Measurements from ENCODE around the gene IPO8.

Gene IPO8

DNA sequence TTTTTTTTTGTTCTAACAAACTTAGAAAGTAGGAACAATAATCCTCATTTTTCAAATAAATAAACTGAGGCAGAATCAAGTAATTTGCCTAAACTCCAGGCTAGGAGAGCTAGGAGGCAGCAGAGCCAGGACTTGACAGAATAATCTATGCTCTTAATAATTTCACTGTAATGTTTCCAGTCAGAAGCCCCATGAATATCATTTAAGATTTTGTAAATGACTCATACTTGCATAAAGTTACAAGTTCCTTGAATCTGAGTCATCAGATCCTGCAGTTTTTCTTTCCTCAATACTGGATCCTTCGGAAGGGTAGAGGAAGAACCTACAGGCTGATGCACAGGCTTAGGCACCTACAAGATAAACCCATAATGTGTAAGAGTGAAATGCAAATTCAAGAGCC lies 30.1 kb upstream of the IPO8 start:
- Histone ChIP-seq H3K4me3 (no peak overlapping the region), H3K9ac (ENCODE audit: insufficient read length) (no peak overlapping the region), H3K27ac (peak overlapping the region; percentile 4), H3K9me3 (ENCODE audit: low read depth, low read length) (no peaks in the 10 kb centered on the region), H3K36me3 (ENCODE audit: insufficient read depth, low read length) (peaks cover 33% of the 10 kb centered on the region)
- TF ChIP-seq FOXP2 (optimal IDR thresholded peaks at IDR 0.05; ENCODE audit: control extremely low read depth, extremely low read length, insufficient read depth): no peak
- no peak for TF ChIP-seq POLR2AphosphoS5 (IDR thresholded peaks at IDR 0.05; ENCODE audit: borderline replicate concordance, low read depth, low read length)
- TF ChIP-seq EZH2 (IDR thresholded peaks at IDR 0.05): no peak
- peak; percentile 32 for DNase-seq (ENCODE audit: low read depth, low spot score)

DNA sequence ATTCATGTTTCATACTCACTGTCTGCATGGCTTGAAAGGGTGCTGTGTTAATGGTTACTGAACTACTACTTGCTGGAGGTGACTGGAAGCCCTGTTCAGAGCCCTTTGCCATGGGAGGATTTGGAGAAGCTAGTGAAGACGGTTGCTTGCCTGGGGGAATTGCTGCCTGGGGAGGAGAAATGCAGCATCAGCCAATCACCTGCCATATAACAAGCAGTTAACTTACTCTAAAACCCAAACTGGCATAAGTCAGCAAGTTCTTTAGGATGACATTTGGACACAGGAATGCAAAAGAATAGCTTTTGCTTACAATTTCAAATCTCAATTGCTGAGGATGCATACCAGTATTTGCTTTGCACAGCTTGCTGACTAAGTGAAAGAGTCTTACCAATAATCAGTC lies 23.4 kb upstream of the IPO8 start:
- TF ChIP-seq FOXP2 (optimal IDR thresholded peaks at IDR 0.05; ENCODE audit: control extremely low read depth, extremely low read length, insufficient read depth) (no peak), POLR2AphosphoS5 (IDR thresholded peaks at IDR 0.05; ENCODE audit: borderline replicate concordance, low read depth, low read length) (peak; percentile 92)
- Histone ChIP-seq H3K9me3 (ENCODE audit: low read depth, low read length) (no peaks in the 10 kb centered on the region), H3K9ac (ENCODE audit: insufficient read length) (peak overlapping the region; percentile 95), H3K36me3 (ENCODE audit: insufficient read depth, low read length) (peaks cover 48% of the 10 kb centered on the region), H3K4me3 (peak overlapping the region; percentile 78), H3K27ac (peak overlapping the region; percentile 100)
- DNase-seq (ENCODE audit: low read depth, low spot score): peak; percentile 98

DNA sequence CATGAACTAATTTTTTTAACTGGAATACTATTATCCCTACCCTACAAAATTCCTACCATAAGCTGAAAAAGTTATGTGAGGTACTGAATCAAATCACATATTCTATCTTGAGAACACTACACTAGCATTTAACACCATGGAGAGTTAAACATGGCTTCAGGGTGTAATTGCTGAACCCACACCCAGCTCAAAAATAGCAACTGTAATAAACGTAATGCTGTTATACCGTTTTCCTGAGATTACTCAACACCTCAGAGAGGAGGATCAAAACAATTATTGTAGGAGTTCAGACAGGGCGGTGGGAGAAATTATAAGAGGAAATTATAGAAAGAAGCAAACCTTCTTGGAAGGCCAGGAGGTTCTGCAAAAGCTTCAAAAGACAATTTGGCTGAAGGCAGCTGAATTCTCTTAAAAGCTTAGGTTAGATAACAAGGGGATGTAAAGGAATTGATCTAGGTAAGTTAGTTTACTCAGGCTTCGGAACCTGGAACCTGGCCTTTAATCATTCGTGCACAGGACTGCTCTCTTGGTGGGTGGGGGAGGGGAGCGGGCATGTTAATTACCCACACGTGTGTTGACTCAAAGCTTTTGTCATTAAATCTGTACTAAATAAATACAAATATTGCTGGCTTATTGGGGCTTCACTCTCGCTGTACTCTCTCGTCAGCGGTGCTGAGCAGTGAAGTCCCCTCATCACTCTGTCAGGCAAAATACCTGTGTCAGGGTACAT lies 12.1 kb upstream of the IPO8 start:
- TF ChIP-seq EZH2 (IDR thresholded peaks at IDR 0.05) (no peak), POLR2AphosphoS5 (IDR thresholded peaks at IDR 0.05; ENCODE audit: borderline replicate concordance, low read depth, low read length) (0 out of 2 replicates have a peak, but pooled peaks have one; percentile 25), FOXP2 (optimal IDR thresholded peaks at IDR 0.05; ENCODE audit: control extremely low read depth, extremely low read length, insufficient read depth) (no peak)
- H3K9ac ChIP-seq (ENCODE audit: insufficient read length): no peak overlapping the region
- H3K27ac ChIP-seq: peak overlapping the region; percentile 73
- H3K9me3 ChIP-seq (ENCODE audit: low read depth, low read length): no peaks in the 10 kb centered on the region
- peak overlapping the region; percentile 36; the same call in 1 of the 2 replicates for H3K4me3 ChIP-seq
- no peak for DNase-seq (ENCODE audit: low read depth, low spot score)
- peaks cover 40% of the 10 kb centered on the region for H3K36me3 ChIP-seq (ENCODE audit: insufficient read depth, low read length)

DNA sequence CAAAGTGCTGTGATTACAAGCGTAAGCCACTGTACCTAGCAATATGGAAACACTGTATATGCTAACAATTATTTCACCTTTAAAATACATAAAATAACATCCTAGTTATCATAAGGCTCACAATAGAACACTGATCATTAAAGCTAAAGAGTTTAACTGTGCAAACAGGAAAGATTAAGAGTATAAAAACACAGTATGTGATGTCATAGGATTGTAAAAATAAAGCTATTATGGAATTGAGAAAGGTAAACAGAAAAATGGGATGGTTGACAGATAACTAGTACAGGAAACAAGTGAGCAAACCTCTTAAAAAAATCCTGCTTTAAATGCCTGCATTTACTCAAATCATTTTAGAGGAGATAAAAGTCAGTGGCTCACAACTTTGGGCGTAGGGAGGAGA lies 10.8 kb upstream of the IPO8 start:
- TF ChIP-seq POLR2AphosphoS5 (IDR thresholded peaks at IDR 0.05; ENCODE audit: borderline replicate concordance, low read depth, low read length) (no peak), EZH2 (IDR thresholded peaks at IDR 0.05) (no peak), FOXP2 (optimal IDR thresholded peaks at IDR 0.05; ENCODE audit: control extremely low read depth, extremely low read length, insufficient read depth) (no peak)
- no peak overlapping the region for H3K9ac ChIP-seq (ENCODE audit: insufficient read length)
- no peak overlapping the region for H3K4me3 ChIP-seq
- H3K27ac ChIP-seq: peak overlapping the region; percentile 73; the same call in 1 of the 2 replicates
- DNase-seq (ENCODE audit: low read depth, low spot score): no peak
- peaks cover 28% of the 10 kb centered on the region for H3K36me3 ChIP-seq (ENCODE audit: insufficient read depth, low read length)
- H3K9me3 ChIP-seq (ENCODE audit: low read depth, low read length): no peaks in the 10 kb centered on the region

DNA sequence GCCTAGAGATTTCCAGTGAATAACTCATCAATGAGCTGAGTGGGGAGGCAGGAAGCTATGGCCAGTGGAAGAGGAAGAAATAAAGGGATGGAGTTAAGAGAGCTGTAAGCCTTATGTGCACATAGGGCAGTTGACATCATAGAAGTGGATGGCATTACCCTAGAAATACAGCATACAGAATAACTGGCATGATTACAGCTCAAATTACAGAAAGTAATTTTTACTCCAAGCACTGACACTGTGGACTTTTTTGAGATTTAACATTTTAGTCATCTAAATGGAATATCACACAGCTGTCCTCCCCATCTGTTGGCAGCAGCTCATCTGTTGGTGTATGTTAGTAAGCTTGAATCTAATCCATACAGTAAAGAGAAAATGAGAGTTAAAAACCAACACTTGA lies 5.4 kb upstream of the IPO8 start:
- Histone ChIP-seq H3K9ac (ENCODE audit: insufficient read length) (no peak overlapping the region), H3K36me3 (ENCODE audit: insufficient read depth, low read length) (no peaks in the 10 kb centered on the region), H3K27ac (no peak overlapping the region), H3K4me3 (no peak overlapping the region), H3K9me3 (ENCODE audit: low read depth, low read length) (no peaks in the 10 kb centered on the region)
- no peak for DNase-seq (ENCODE audit: low read depth, low spot score)
- TF ChIP-seq POLR2AphosphoS5 (IDR thresholded peaks at IDR 0.05; ENCODE audit: borderline replicate concordance, low read depth, low read length) (no peak), FOXP2 (optimal IDR thresholded peaks at IDR 0.05; ENCODE audit: control extremely low read depth, extremely low read length, insufficient read depth) (no peak), EZH2 (IDR thresholded peaks at IDR 0.05) (no peak)

DNA sequence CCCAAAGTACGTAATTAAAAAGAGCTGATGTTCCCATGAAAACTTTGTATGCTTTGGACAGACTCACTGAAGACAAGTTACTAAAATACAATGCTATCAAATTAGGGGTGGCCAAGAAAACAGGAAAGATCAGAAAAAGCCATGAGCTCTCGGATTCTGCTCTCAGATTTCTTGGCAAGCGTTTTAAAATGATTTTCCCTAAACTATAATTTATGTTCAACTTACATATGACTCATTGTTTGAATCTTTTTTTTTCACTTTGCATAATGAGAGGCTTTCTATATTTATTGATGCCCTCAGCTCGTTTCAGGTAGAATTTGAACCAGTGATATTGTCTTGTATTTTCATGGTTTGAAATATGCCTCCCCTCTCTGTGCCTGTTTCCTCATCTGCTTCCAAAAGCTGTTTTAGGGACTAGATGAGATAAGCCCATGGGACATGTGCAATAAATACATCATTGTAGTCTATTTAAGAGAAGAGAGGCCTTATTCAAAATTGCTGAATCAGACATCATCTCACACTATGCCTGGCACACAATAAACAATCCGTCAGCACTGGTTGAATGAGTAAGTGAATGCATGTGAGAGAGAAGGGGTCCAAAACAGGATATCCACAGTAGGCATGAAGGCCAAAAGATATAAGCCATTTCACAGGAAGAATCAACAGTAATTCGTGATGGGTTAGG lies 4.7 kb upstream of the IPO8 start:
- no peak for TF ChIP-seq EZH2 (IDR thresholded peaks at IDR 0.05)
- TF ChIP-seq FOXP2 (optimal IDR thresholded peaks at IDR 0.05; ENCODE audit: control extremely low read depth, extremely low read length, insufficient read depth): no peak
- no peak for TF ChIP-seq POLR2AphosphoS5 (IDR thresholded peaks at IDR 0.05; ENCODE audit: borderline replicate concordance, low read depth, low read length)
- Histone ChIP-seq H3K36me3 (ENCODE audit: insufficient read depth, low read length) (no peaks in the 10 kb centered on the region), H3K4me3 (no peak overlapping the region), H3K27ac (peak overlapping the region; percentile 49; the same call in 1 of the 2 replicates), H3K9me3 (ENCODE audit: low read depth, low read length) (no peaks in the 10 kb centered on the region), H3K9ac (ENCODE audit: insufficient read length) (no peak overlapping the region)
- DNase-seq (ENCODE audit: low read depth, low spot score): no peak

DNA sequence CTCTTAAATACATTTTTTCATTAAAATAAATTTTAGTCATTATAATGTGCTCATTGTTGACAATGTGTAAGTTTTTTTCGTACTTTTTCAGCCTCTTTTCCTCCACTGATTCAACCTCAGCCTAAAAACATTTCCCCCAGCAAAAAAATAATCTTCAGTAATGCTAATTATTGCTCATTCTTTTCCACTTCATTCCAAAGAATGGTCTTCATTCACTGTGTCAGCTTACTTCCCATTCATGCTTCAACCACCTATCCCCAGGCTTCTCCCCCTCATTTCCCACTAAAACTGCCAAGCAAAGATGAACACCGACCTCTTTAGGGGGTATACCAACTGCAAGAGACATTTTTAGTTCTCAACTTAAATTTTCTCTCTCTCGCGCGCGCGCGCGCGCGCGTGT lies 2.7 kb upstream of the IPO8 start:
- no peaks in the 10 kb centered on the region for H3K36me3 ChIP-seq (ENCODE audit: insufficient read depth, low read length)
- TF ChIP-seq EZH2 (IDR thresholded peaks at IDR 0.05): no peak
- TF ChIP-seq FOXP2 (optimal IDR thresholded peaks at IDR 0.05; ENCODE audit: control extremely low read depth, extremely low read length, insufficient read depth): no peak
- TF ChIP-seq POLR2AphosphoS5 (IDR thresholded peaks at IDR 0.05; ENCODE audit: borderline replicate concordance, low read depth, low read length): no peak
- H3K27ac ChIP-seq: no peak overlapping the region
- no peaks in the 10 kb centered on the region for H3K9me3 ChIP-seq (ENCODE audit: low read depth, low read length)
- no peak for DNase-seq (ENCODE audit: low read depth, low spot score)
- no peak overlapping the region for H3K4me3 ChIP-seq
- H3K9ac ChIP-seq (ENCODE audit: insufficient read length): no peak overlapping the region

DNA sequence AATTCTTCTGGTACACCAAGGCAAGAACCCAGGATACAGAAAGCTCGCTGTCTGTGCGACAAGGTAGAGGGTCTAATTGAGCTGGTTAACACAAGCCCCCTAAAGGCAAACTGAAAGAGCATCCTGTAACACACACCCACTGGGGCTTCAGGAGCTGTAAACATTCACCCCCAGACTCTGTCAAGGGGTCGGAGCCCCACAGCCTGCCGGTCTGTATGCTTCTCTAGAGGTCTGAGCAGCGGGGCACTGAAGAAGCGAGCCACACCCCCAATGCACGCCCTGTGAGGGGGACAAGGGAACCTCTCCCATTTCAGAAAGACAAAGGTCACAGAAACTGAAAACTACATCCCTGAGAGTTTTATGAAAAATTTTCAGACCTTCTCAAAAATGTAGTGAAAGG lies 1.3 kb upstream of the IPO8 start:
- H3K36me3 ChIP-seq (ENCODE audit: insufficient read depth, low read length): no peaks in the 10 kb centered on the region
- no peak for DNase-seq (ENCODE audit: low read depth, low spot score)
- no peak overlapping the region for H3K4me3 ChIP-seq
- H3K27ac ChIP-seq: no peak overlapping the region
- H3K9ac ChIP-seq (ENCODE audit: insufficient read length): no peak overlapping the region
- H3K9me3 ChIP-seq (ENCODE audit: low read depth, low read length): no peaks in the 10 kb centered on the region
- TF ChIP-seq FOXP2 (optimal IDR thresholded peaks at IDR 0.05; ENCODE audit: control extremely low read depth, extremely low read length, insufficient read depth) (no peak), EZH2 (IDR thresholded peaks at IDR 0.05) (no peak), POLR2AphosphoS5 (IDR thresholded peaks at IDR 0.05; ENCODE audit: borderline replicate concordance, low read depth, low read length) (no peak)
